Fibroblast of lung (primary cell): ENCODE measurements around the gene BABAM2.

ENCODE experiments used
- EZH2 ChIP-seq: IDR thresholded peaks from 2 replicates; pipeline ENCODE4 v1.5.1; 2012; ENCODE audit warnings: low read length, control low read depth, mild to moderate bottlenecking; ENCODE audit errors: missing control alignments
- TF ChIP-seq, protein P1 (sequence below), 2 donors: IDR thresholded peaks in 1 of 2; conservative IDR thresholded peaks in 1 of 2; 1 replicate in 1 of 2; 2 replicates in 1 of 2; pipeline ENCODE4 v1.5.1; 2011 to 2012; ENCODE audit warnings: low read length in 2 of 2, control low read depth in 1 of 2, inconsistent platforms in 1 of 2, low read depth in 1 of 2, mild to moderate bottlenecking in 1 of 2

DNA sequence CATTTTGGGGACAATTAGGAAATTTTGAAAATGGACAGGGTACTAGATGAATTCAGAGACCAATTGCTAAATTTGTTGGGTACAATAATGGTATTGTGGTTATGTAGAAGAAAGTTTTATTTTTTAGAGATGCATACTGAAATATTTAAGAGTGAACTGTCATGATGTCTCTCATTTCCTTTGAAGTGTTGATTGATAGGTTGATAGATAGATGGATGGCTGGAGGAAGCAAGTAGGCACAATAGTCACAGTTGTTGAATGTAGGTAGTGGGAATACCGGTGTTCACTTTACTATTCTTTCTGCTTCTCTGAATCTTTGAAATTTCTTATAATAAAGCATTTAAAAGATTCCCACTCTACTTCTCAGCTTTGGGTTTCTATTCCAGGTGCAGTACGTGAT is 350.4 kb downstream of the BABAM2 start:
- TF ChIP-seq, protein P1, sequence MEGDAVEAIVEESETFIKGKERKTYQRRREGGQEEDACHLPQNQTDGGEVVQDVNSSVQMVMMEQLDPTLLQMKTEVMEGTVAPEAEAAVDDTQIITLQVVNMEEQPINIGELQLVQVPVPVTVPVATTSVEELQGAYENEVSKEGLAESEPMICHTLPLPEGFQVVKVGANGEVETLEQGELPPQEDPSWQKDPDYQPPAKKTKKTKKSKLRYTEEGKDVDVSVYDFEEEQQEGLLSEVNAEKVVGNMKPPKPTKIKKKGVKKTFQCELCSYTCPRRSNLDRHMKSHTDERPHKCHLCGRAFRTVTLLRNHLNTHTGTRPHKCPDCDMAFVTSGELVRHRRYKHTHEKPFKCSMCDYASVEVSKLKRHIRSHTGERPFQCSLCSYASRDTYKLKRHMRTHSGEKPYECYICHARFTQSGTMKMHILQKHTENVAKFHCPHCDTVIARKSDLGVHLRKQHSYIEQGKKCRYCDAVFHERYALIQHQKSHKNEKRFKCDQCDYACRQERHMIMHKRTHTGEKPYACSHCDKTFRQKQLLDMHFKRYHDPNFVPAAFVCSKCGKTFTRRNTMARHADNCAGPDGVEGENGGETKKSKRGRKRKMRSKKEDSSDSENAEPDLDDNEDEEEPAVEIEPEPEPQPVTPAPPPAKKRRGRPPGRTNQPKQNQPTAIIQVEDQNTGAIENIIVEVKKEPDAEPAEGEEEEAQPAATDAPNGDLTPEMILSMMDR (conservative IDR thresholded peaks at IDR 0.05 in 1 of 2, IDR thresholded peaks at IDR 0.05 in 1 of 2; ENCODE audit: low read depth in 1 of 2, low read length in 2 of 2) = no peak
- no peak for TF ChIP-seq EZH2
